ENCODE results near the gene SH3BP5L. TPM values are rescaled to one million over a fixed set of nuclear protein-coding genes. Genes with fewer than 3 reads are reported as not detected.

Gene SH3BP5L
- total and polyA plus RNA-seq, 2 of the 13 experiments (the other 11 are each of a cell fraction or from before 2014, with no cell fraction given) = 10.3 to 14.9 TPM

DNA sequence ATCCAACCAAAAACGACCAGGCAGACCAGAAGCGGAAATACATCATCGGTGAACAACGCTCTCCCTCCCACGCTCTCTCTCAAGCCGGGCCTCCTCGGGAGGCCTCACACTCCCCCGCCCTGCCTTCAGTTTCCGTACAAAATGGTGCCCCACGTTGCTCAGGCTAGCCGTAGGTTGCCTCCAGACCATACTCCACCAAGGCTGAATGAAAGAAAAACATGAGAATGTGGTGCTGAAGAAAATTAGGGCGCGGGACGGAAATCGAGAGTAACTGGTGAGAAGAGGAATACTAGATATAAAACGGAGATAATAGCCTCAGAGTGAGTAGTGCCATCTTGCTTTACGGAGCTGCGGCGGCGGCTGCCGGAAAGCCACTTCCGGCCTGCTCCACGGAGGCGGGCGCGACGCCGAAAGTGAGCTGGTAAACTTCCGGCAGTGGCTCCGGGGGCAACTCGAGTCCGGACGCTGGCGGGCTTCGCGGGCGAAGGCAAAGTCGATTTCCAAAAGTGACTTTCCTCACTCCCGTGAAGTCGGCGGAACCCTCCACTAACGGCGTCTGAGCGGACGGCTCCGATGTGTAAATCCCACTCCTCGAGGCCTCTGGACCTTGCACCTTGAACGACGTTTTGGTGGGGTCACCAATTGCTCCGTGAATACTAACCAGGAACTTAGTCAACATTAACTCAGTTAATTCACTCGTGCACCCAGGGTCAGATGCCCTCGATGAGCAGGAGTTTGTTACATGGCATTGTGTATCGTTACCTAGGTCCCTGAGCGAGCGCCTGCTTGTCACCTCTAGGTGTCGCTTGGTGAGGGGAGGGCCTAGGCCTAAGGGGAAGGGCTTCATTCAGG lies at the start of gene SH3BP5L (continued):
- TF ChIP-seq PRDM4 (CRISPR knock-in tag; IDR thresholded peaks at IDR 0.05; ENCODE audit: borderline replicate concordance) (no peak), ZNF644 (CRISPR knock-in tag; IDR thresholded peaks at IDR 0.05; ENCODE audit: low read depth) (peak; percentile 44; the same call in 1 of the 2 replicates), ZSCAN31 (CRISPR knock-in tag; IDR thresholded peaks at IDR 0.05; ENCODE audit: low read depth) (peak; percentile 61), ZSCAN22 (CRISPR knock-in tag; IDR thresholded peaks at IDR 0.05) (no peak), ZNF350 (CRISPR knock-in tag; IDR thresholded peaks at IDR 0.05; ENCODE audit: borderline replicate concordance, low read depth) (peak; percentile 92; the same call in 1 of the 2 replicates), DR1 (CRISPR knock-in tag; IDR thresholded peaks at IDR 0.05) (no peak), EZH2 (conservative IDR thresholded peaks at IDR 0.05; ENCODE audit: low read depth, low read length) (no peak), ZNF430 (CRISPR knock-in tag; IDR thresholded peaks at IDR 0.05) (peak; percentile 66; the same call in 1 of the 2 replicates), ZNF607 (CRISPR knock-in tag; IDR thresholded peaks at IDR 0.05; ENCODE audit: borderline replicate concordance) (peak; percentile 52), RFXANK (CRISPR knock-in tag; IDR thresholded peaks at IDR 0.05) (0 out of 2 replicates have a peak, but pooled peaks have one; percentile 75), NONO (IDR thresholded peaks at IDR 0.05) (no peak), NONO (CRISPR knock-in tag; conservative IDR thresholded peaks at IDR 0.05) (peak; percentile 73), MYNN (CRISPR knock-in tag; IDR thresholded peaks at IDR 0.05; ENCODE audit: low read depth) (peak; percentile 47; the same call in 1 of the 2 replicates), CHCHD3 (CRISPR knock-in tag; IDR thresholded peaks at IDR 0.05) (no peak), NFYC (CRISPR knock-in tag; IDR thresholded peaks at IDR 0.05) (peak; percentile 54), ZKSCAN8 (CRISPR knock-in tag; IDR thresholded peaks at IDR 0.05; ENCODE audit: borderline replicate concordance) (0 out of 2 replicates have a peak, but pooled peaks have one; percentile 33), ZNF232 (CRISPR knock-in tag; IDR thresholded peaks at IDR 0.05; ENCODE audit: borderline replicate concordance) (peak; percentile 71; the same call in 1 of the 2 replicates), CREM (IDR thresholded peaks at IDR 0.05) (peak; percentile 92), CREM (CRISPR knock-in tag; IDR thresholded peaks at IDR 0.05) (no peak), SATB2 (CRISPR knock-in tag; IDR thresholded peaks at IDR 0.05) (peak; percentile 59; the same call in 1 of the 2 replicates), SPEN (CRISPR knock-in tag; IDR thresholded peaks at IDR 0.05; ENCODE audit: low read depth) (peak; percentile 59), HIVEP1 (CRISPR knock-in tag; IDR thresholded peaks at IDR 0.05) (peak; percentile 72; the same call in 1 of the 2 replicates), ZNF749 (CRISPR knock-in tag; IDR thresholded peaks at IDR 0.05; ENCODE audit: borderline replicate concordance) (no peak; the same call in 1 of the 2 replicates)
- TF ChIP-seq, protein P1, sequence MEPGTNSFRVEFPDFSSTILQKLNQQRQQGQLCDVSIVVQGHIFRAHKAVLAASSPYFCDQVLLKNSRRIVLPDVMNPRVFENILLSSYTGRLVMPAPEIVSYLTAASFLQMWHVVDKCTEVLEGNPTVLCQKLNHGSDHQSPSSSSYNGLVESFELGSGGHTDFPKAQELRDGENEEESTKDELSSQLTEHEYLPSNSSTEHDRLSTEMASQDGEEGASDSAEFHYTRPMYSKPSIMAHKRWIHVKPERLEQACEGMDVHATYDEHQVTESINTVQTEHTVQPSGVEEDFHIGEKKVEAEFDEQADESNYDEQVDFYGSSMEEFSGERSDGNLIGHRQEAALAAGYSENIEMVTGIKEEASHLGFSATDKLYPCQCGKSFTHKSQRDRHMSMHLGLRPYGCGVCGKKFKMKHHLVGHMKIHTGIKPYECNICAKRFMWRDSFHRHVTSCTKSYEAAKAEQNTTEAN (CRISPR knock-in tag; conservative IDR thresholded peaks at IDR 0.05) = 0 out of 2 replicates have a peak, but pooled peaks have one; percentile 8
- TF ChIP-seq, protein P2, sequence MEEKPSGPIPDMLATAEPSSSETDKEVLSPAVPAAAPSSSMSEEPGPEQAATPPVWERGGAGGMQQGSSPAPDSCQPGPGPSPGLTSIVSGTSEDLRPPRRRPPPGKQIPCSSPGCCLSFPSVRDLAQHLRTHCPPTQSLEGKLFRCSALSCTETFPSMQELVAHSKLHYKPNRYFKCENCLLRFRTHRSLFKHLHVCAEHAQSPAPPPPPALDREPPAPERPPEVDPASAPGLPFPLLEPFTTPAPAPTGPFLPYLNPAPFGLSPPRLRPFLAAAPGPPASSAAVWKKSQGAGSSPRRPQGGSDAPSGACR (CRISPR knock-in tag; IDR thresholded peaks at IDR 0.05) = peak; percentile 72; the same call in 1 of the 2 replicates
- TF ChIP-seq, protein P3, sequence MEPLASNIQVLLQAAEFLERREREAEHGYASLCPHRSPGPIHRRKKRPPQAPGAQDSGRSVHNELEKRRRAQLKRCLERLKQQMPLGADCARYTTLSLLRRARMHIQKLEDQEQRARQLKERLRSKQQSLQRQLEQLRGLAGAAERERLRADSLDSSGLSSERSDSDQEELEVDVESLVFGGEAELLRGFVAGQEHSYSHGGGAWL (CRISPR knock-in tag; IDR thresholded peaks at IDR 0.05) = 0 out of 2 replicates have a peak, but pooled peaks have one; percentile 14
